GM12878 (cell line): ENCODE measurements around the gene GSE1. TPM values are rescaled to one million over a fixed set of nuclear protein-coding genes. Genes with fewer than 3 reads are reported as not detected.

ENCODE experiments used
- ATAC-seq: fragments of 200-7000 bp; cut with Tn5 transposase; 3 replicates; pipeline ENCODE4 v1.9.1; 2020; ENCODE audit warnings: mild to moderate bottlenecking, moderate library complexity
- BruUV-seq: library from RNA; stranded (reverse); fragments of 400-500 nt; replicated peaks from 2 replicates; lab custom pipeline; 2021; lab: Mats Ljungman, UMichigan
- CTCF ChIA-PET: fragments of 300-600 bp; sonication (Branson Sonifier 250); formaldehyde crosslinking; extraction: SDS; loops from one replicate; lab custom pipeline; 2021; ENCODE audit warnings: inconsistent platforms; lab: Yijun Ruan, JAX
- POLR2A ChIA-PET: fragments of 350-600 bp; formaldehyde crosslinking; extraction: SDS; loops from one replicate; lab custom pipeline; 2021; ENCODE audit warnings: inconsistent platforms; lab: Charles Lee
- RAD21 ChIA-PET: fragments of 300-600 bp; sonication (Branson Sonifier 250); formaldehyde crosslinking; loops from one replicate; lab custom pipeline; 2023; ENCODE audit warnings: antibody characterized with exemption; ENCODE audit not compliant: unreplicated experiment; lab: Charles Lee
- SMC1A ChIA-PET: fragments of 300-600 bp; sonication (Branson Sonifier 250); formaldehyde crosslinking; loops from one replicate; lab custom pipeline; 2023; ENCODE audit not compliant: unreplicated experiment, uncharacterized antibody; lab: Charles Lee
- DNase-seq: peaks from one replicate; pipeline ENCODE4 v3.0.0-alpha.2; 2011; ENCODE audit warnings: low read depth, low spot score
- FAIRE-seq: peaks from 3 replicates; lab custom pipeline; 2011; peaks lifted over from hg19 to GRCh38; lab: Jason Lieb, UNC
- H2AFZ ChIP-seq: 2 replicates; pipeline ENCODE4 v1.6.0; 2011; ENCODE audit warnings: low read depth, low read length, control low read depth; ENCODE audit not compliant: control insufficient read depth
- H3K27ac ChIP-seq: 2 replicates; pipeline ENCODE4 v1.5.1; 2011; ENCODE audit warnings: control low read depth; ENCODE audit not compliant: control insufficient read depth, insufficient read depth
- H3K27me3 ChIP-seq, 2 experiments: replicated peaks in 1 of 2; 2 replicates each; pipeline versions ENCODE4 v1.6.0 to v1.6.1; 2011; ENCODE audit warnings: low read length in 1 of 2; ENCODE audit not compliant: control insufficient read depth in 2 of 2, insufficient read depth in 2 of 2
- H3K36me3 ChIP-seq, 2 experiments: 2 replicates each; pipeline ENCODE4 v1.5.1; 2011; ENCODE audit warnings: low read length in 1 of 2; ENCODE audit not compliant: control insufficient read depth in 2 of 2, insufficient read depth in 2 of 2
- H3K4me1 ChIP-seq: 2 replicates; pipeline ENCODE4 v1.6.1; 2011; ENCODE audit warnings: mild to moderate bottlenecking, low read length, moderate library complexity, mixed read lengths; ENCODE audit not compliant: control insufficient read depth, insufficient read depth
- H3K4me2 ChIP-seq: 2 replicates; pipeline ENCODE4 v1.6.0; 2011; ENCODE audit warnings: control low read depth; ENCODE audit not compliant: control insufficient read depth, insufficient read depth
- H3K4me3 ChIP-seq: fragments of 200-600 bp; sonication (generic); 2 replicates; pipeline ENCODE4 v1.5.1; 2016
- H3K79me2 ChIP-seq: 2 replicates; pipeline ENCODE4 v1.6.0; 2011; ENCODE audit warnings: low read length; ENCODE audit not compliant: control insufficient read depth, insufficient read depth
- H3K9ac ChIP-seq: 2 replicates; pipeline ENCODE4 v1.8.0; 2011; ENCODE audit warnings: low read length, control low read depth, mixed read lengths; ENCODE audit not compliant: control insufficient read depth, insufficient read depth
- H3K9me3 ChIP-seq: replicated peaks from 3 replicates; pipeline ENCODE4 v1.5.1; 2011; ENCODE audit warnings: mild to moderate bottlenecking, low read length; ENCODE audit not compliant: control insufficient read depth, insufficient read depth
- H4K20me1 ChIP-seq: 2 replicates; pipeline ENCODE4 v1.6.0; 2011; ENCODE audit not compliant: control insufficient read depth, insufficient read depth
- BCL3 ChIP-seq: IDR thresholded peaks from 2 replicates; pipeline ENCODE4 v1.6.1; 2011; ENCODE audit warnings: borderline replicate concordance, low read depth, mild to moderate bottlenecking, moderate library complexity, low read length; ENCODE audit not compliant: insufficient read depth, poor library complexity, severe bottlenecking
- CBFB ChIP-seq: IDR thresholded peaks from 2 replicates; pipeline ENCODE4 v1.6.1; 2016; ENCODE audit warnings: antibody characterized with exemption, low read depth
- EED ChIP-seq: sonication (generic); IDR thresholded peaks from 2 replicates; pipeline ENCODE4 v1.6.1; 2016; ENCODE audit warnings: antibody characterized with exemption, low read depth
- EGR1 ChIP-seq, 2 experiments: IDR thresholded peaks; 1 replicate in 1 of 2; 2 replicates in 1 of 2; pipeline ENCODE4 v1.6.1; 2011 to 2012; ENCODE audit warnings: low read depth in 2 of 2, low read length in 2 of 2, borderline replicate concordance in 1 of 2, mild to moderate bottlenecking in 1 of 2, moderate library complexity in 1 of 2
- FOXK2 ChIP-seq: fragments of 450-650 bp; IDR thresholded peaks from 2 replicates; pipeline ENCODE4 v1.6.1; 2017; ENCODE audit warnings: mild to moderate bottlenecking, moderate library complexity
- HDGF ChIP-seq: fragments of 450-650 bp; IDR thresholded peaks from 2 replicates; pipeline ENCODE4 v1.6.1; 2016; ENCODE audit warnings: antibody characterized with exemption
- HSF1 ChIP-seq: fragments of 150-350 bp; IDR thresholded peaks from 2 replicates; pipeline ENCODE4 v1.6.1; 2014; ENCODE audit warnings: mild to moderate bottlenecking, low read depth, low read length
- IRF4 ChIP-seq: IDR thresholded peaks from 2 replicates; pipeline ENCODE4 v1.6.1; 2011; ENCODE audit warnings: low read depth, low read length
- LARP7 ChIP-seq: fragments of 450-650 bp; IDR thresholded peaks from 2 replicates; pipeline ENCODE4 v1.6.1; 2017; ENCODE audit warnings: mild to moderate bottlenecking
- PKNOX1 ChIP-seq: fragments of 450-650 bp; IDR thresholded peaks from 2 replicates; pipeline ENCODE4 v1.6.1; 2016; ENCODE audit warnings: mild to moderate bottlenecking
- POLR2AphosphoS2 ChIP-seq: IDR thresholded peaks from 2 replicates; pipeline ENCODE4 v1.6.1; 2011; ENCODE audit warnings: low read depth, mild to moderate bottlenecking, low read length, improper control_type of control experiment, moderate library complexity
- POU2F2 ChIP-seq: IDR thresholded peaks from 3 replicates; pipeline ENCODE4 v1.6.1; 2011; ENCODE audit warnings: low read depth, mild to moderate bottlenecking, low read length, borderline replicate concordance
- RAD21 ChIP-seq: IDR thresholded peaks from 2 replicates; pipeline ENCODE4 v1.6.1; 2011; ENCODE audit warnings: mild to moderate bottlenecking, low read depth, low read length, moderate library complexity; ENCODE audit not compliant: insufficient read depth
- RAD51 ChIP-seq: fragments of 450-650 bp; IDR thresholded peaks from 2 replicates; pipeline ENCODE4 v1.6.1; 2016; ENCODE audit warnings: moderate library complexity, mild to moderate bottlenecking, inconsistent platforms
- RELA ChIP-seq: fragments of 450-650 bp; IDR thresholded peaks from 2 replicates; pipeline ENCODE4 v1.8.0; 2014; ENCODE audit warnings: borderline replicate concordance; ENCODE audit not compliant: partially characterized antibody
- RFX5 ChIP-seq: IDR thresholded peaks from 2 replicates; pipeline ENCODE4 v1.6.1; 2011; ENCODE audit warnings: low read depth, low read length, improper control_type of control experiment
- SUPT20H ChIP-seq: IDR thresholded peaks from 2 replicates; pipeline ENCODE4 v1.6.1; 2011; ENCODE audit warnings: low read depth, mild to moderate bottlenecking, low read length, moderate library complexity, borderline replicate concordance; ENCODE audit not compliant: control insufficient read depth
- WGBS: methylation state at CpG from one replicate; pipeline ENCODE4 v1.1.6; 2016; ENCODE audit warnings: low lambda C conversion rate; ENCODE audit not compliant: insufficient replicate concordance, insufficient coverage; ENCODE audit errors: missing lambda C conversion rate; 5-methylcytosine and 5-hydroxymethylcytosine counted together
- in situ Hi-C: fragments of 300-500 bp; cut with MboI; formaldehyde crosslinking; loops from 9 replicates; pipeline ENCODE4 v1.14.3; 2018; ENCODE audit warnings: mixed read lengths
- intact Hi-C: fragments of 100-400 bp; cut with micrococcal nuclease; formaldehyde crosslinking; loops from one replicate; pipeline ENCODE4 v1.14.2; 2022; ENCODE audit not compliant: unreplicated experiment
- polyA plus RNA-seq, 11 experiments: library from polyadenylated mRNA; depleted of rRNA in 4 of 11; unstranded in 6 of 11; stranded (reverse) in 5 of 11; fragments of >200 nt; fragmentation: Nextera tagmentation in 4 of 11; fragmentation: Illumina TruSeq in 1 of 11; extraction: Ambion mirVana in 4 of 11; extraction: Trizol in 1 of 11; gene quantifications; 1 replicate in 1 of 11; 2 replicates in 10 of 11; pipeline versions ENCODE4 v1.2.1 to v1.2.3, GENCODE V29; 2011 to 2016; ENCODE audit warnings: inconsistent platforms in 2 of 11, missing spikeins in 2 of 11, low read depth in 1 of 11
- total RNA-seq, 4 experiments: library from RNA; depleted of rRNA in 3 of 4; stranded (reverse); fragments of >200 nt in 3 of 4; fragmentation: Illumina TruSeq in 1 of 4; extraction: Trizol in 1 of 4; gene quantifications; 2 replicates each; pipeline versions ENCODE4 v1.2.1 to v1.2.3, GENCODE V29; 2013 to 2021
- TF ChIP-seq, protein P1 (sequence below): fragments of 450-650 bp; IDR thresholded peaks from 2 replicates; pipeline ENCODE4 v1.6.1; 2014; ENCODE audit warnings: mild to moderate bottlenecking

Gene GSE1
- total and polyA plus RNA-seq, 10 of the 15 experiments (the other 5 are each of a cell fraction or from before 2014, with no cell fraction given) = 4.6 to 58.7 (median 18.2) TPM

GRCh38 chr16:85610446-85611193 lies 2.5 kb upstream of the GSE1 start:
- POLR2A ChIA-PET = interaction anchor here (0.7 to 1.9 kb wide), 2 partner anchors 41 to 56 kb away, joined by 4 to 7 read pairs; no protein-coding TSS in a partner anchor
- FAIRE-seq (peak; percentile 93), ATAC-seq (peak; percentile 70), DNase-seq (no peak)
- Histone ChIP-seq H3K4me2 (peak overlapping the region; percentile 73), H3K27me3 (no peaks in the 10 kb centered on the region), H3K36me3 (peaks cover 0 to 5% of the 10 kb centered on the region in 2 experiments; a peak in 2 of 4 replicates), H3K79me2 (peaks cover 41% of the 10 kb centered on the region), H3K27ac (no peak overlapping the region), H4K20me1 (peaks cover 14% of the 10 kb centered on the region), H3K9me3 (no peaks in the 10 kb centered on the region), H3K9ac (no peak overlapping the region), H3K4me3 (peak overlapping the region; percentile 70; the same call in 1 of the 2 replicates), H3K4me1 (peaks cover 34% of the 10 kb centered on the region), H2AFZ (no peak overlapping the region)
- 4% methylated on average over 39 of the region's 39 CpGs for WGBS
- CTCF ChIA-PET = interaction anchor here (1.0 to 5.3 kb wide), 23 partner anchors 13 to 190 kb away, joined by 3 to 47 read pairs (median 6); no protein-coding TSS in a partner anchor
- no TSS peak for BruUV-seq
- SMC1A ChIA-PET = interaction anchor here (0.6 to 3.1 kb wide), 8 partner anchors 39 to 116 kb away, joined by 3 to 20 read pairs (median 4); no protein-coding TSS in a partner anchor
- in situ Hi-C loops = loop anchor here (25.0 kb wide), 1 partner anchor 173 kb away; no protein-coding TSS in a partner anchor
- RAD21 ChIA-PET = interaction anchor here (0.7 to 6.0 kb wide), 13 partner anchors 42 to 189 kb away, joined by 3 to 56 read pairs (median 6); no protein-coding TSS in a partner anchor
- intact Hi-C loops = loop anchor here (1.0 to 5.0 kb wide), 6 partner anchors 40 to 495 kb away; no protein-coding TSS in a partner anchor
- TF ChIP-seq RAD51 (no peak), SUPT20H (no peak), POU2F2 (peak; percentile 38; the same call in 1 of the 3 replicates), PKNOX1 (peak; percentile 92), RELA (peak; percentile 16), EGR1 (IDR thresholded peaks at IDR 0.05; ENCODE audit: borderline replicate concordance in 1 of 2, low read depth in 2 of 2, low read length in 2 of 2) (no peak), POLR2AphosphoS2 (no peak), HSF1 (no peak), CBFB (0 out of 2 replicates have a peak, but pooled peaks have one; percentile 44), FOXK2 (no peak), EED (peak; percentile 27; the same call in 1 of the 2 replicates), BCL3 (no peak), RFX5 (no peak), LARP7 (peak; percentile 56; the same call in 1 of the 2 replicates), IRF4 (peak; percentile 15; the same call in 1 of the 2 replicates), RAD21 (peak; percentile 93), HDGF (peak; percentile 29; the same call in 1 of the 2 replicates)
- TF ChIP-seq, protein P1, sequence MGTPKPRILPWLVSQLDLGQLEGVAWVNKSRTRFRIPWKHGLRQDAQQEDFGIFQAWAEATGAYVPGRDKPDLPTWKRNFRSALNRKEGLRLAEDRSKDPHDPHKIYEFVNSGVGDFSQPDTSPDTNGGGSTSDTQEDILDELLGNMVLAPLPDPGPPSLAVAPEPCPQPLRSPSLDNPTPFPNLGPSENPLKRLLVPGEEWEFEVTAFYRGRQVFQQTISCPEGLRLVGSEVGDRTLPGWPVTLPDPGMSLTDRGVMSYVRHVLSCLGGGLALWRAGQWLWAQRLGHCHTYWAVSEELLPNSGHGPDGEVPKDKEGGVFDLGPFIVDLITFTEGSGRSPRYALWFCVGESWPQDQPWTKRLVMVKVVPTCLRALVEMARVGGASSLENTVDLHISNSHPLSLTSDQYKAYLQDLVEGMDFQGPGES = no peak
